GM19023 (cell line): ENCODE data around the gene MAOA.
"Not testable (repeated sequence)": the region's sequence is repeated elsewhere in the genome, so short reads cannot be mapped to it uniquely, and the experiment has no call there.

Experiments
- ATAC-seq: cut with Tn5 transposase; IDR thresholded peaks from one replicate; pipeline ENCODE4 v1.9.1; 2021; ENCODE audit warnings: mild to moderate bottlenecking, moderate library complexity; ENCODE audit not compliant: unreplicated experiment

The MAOA gene

DNA sequence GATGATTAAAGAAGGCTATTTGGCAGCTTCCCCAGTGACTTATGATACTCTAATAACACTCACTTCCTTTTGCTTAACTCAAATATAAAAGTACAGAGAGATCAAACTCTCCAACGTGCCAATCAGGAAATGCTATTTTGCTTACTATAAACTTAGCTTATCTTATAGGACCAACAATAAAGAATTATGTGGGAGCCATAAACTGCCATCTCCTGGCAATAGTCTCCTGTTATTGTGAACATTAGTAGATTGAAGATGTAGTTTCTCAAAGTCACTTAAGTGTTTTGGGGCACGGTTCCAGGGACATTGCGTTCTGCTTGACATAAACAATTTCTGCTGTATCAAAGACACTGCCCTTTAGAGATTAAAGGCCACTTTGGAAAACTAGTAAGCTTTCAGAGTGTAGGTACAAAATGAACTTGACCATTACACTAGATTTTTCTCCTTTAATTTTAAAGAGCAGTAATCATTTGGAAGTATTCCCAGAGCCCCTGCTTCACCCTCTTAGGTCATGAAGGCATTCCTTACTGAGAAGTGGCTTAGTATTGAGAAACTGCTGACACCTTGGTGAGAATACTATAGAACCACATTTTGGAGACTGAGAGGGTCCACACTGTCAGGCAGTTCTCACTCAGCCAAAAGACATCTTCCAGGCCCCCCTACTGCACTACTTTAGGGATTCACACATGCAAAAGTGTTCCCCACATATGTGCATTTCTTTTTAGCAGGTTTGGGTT, 51.9 kb downstream of the MAOA start:
- no peak for ATAC-seq

DNA sequence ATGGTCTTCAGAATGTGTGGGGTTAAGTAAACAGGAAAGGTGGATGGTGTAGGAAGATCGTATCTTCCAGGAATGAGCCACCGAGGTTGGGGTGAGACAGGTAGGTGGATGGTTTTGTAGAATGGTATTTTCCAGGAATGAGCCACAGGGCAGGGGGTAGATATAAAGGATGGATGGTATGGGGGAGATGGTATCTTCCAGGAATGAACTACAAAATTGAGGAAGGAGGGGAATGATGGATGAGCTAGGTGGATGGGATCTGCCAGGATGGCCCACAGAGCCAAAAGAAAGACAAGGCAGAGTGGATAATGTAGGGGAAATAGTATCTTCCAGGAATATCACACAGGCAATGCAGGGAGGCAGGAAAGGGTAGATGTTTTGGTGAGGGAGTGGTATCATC, 60.0 kb downstream of the MAOA start:
- ATAC-seq: no peak

DNA sequence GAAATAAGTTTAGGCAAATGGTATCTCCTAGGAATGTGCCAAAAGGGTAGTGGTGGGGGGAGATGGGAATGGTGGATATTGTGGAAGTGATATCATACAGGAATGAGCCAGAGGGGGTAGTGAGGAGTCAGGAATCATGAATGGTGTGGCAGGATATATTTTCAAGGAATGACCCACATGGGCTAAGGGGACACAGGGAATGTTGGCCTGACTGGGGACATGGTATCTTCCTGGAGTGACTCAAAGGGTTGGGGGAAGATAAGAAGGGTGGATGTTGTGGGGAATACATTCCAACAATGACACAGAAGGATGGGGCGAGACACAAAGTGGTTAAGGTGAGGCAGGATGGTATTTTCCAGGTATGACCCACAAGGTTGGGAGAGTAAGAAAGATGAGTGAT, 60.6 kb downstream of the MAOA start:
- ATAC-seq: no peak

DNA sequence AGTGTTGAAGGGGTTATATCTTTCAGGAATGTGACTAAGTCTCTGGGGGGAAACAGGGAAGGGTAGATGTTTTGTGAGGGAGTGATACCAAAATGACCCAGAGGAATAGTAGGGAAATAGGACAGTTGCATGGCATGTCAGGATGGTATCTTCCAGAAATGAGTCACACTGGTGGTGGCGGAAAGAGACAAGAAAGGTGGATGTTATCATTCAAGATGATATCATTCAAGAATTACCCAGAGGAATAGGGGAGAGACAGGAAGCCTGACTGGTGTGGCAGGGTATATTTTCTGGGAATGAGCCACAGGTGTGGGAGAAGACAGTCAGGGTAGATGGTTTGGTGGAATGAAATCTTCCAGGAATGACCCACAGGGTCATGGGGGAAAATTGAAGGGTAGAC, 61.1 kb downstream of the MAOA start:
- ATAC-seq: no peak

DNA sequence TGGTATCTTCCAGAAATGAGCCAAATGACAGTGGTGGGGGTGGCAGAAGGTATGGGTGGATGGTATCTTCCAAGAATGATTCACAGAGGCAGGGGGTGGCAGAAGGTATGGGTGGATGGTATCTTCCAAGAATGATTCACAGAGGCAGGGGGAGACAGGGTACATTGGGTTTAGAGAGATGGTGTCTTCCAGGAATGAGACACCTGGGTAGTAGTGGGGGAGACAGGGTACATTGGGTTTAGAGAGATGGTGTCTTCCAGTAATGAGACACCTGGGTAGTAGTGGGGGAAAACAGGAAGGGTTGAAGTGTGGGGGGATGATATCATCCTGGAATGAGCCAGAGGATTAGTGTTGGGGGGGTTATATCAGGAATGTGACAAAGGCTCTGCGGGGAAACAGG, 62.0 kb downstream of the MAOA start:
- ATAC-seq: no peak

DNA sequence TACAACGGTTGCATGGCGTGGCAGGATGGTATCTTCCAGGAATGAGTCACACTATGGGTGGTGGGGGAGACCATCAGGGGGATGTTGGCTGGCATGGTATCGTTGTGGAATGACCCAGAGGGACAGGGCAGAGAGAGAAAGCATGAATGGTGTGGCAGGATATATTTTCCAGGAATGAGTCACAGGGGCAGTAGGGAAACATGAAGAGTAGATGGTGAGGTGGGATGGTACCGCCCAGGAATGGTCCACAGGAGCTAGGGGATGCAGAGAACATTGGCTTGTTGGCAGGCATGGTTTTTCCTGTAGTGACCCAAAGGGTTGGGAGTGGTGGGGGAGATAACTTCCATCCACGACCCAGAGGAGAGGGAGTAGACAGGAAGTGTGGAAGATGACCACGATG, 62.4 kb downstream of the MAOA start:
- no peak for ATAC-seq

DNA sequence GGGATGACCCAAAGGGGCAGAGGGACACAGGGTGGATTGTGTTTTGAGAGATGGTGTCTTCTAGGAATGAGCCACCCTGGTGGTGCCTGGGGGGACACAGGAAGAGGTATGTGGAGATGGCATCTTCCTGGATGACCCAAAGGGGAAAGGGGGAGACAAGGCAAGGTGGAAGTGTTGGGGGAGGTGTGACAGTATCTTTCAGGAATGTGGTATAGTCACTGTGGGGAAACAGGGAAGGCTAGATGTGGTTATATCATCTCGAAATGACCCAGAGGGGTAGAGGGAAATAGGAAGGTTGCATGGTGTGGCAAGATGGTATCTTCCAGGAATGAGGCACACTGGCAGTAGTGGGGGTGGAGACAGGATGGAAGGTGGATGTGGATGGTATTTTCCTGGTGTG, 62.9 kb downstream of the MAOA start:
- no peak for ATAC-seq

DNA sequence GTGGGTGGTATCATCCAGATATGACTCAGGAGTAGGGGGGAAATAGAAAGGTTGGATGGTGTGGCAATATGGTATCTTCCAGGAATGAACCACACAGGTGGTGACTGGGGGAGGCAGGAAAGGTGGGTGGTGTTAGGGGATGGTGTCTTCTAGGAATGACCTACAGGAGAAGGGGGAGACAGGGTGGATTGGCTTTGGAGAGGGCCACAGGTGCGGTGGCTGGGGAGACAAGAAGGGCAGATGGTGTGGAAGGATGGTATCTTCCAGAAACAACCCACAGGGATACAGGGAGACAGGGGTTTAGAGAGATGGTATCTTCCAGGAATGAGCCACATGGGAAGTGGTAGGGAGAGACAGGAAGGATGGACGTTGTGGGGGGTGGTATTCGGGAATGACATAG, 64.0 kb downstream of the MAOA start:
- no peak for ATAC-seq

DNA sequence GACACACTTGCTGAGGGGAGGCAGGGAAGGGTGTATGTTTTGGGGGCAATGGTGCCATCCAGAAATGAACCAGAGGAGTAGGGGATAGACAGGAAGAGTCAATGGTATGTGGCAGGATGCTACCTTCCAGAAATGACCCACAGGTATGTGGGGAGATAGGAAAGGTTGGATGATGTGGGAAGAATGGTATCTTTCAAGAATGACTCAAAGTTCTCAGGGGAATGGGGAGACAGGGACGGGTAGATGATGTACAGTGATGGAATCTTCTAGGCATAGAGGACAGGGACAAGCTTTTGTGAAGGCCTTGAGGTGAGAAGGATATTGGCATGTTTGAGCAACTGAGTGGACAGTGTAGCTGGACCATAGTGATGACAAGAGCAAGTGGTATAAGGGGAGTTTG, 64.9 kb downstream of the MAOA start:
- ATAC-seq: no peak

DNA sequence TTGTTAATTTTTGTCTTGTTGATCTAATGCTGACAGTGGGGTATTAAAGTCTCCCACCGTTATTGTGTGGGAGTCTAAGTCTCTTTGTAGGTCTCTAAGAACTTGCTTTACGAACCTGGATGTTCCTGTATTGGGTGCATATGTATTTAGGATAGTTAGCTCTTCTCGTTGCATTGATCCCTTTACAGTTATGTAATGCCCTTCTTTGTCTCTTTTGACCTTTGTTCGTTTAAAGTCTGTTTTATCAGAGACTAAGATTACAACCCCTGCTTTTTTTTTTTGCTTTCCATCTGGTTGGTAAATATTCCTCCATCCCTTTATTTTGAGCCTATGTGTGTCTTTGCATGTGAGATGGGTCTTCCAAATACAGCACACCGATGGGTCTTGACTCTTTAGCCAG, 69.1 kb downstream of the MAOA start:
- not testable (repeated sequence) for ATAC-seq

DNA sequence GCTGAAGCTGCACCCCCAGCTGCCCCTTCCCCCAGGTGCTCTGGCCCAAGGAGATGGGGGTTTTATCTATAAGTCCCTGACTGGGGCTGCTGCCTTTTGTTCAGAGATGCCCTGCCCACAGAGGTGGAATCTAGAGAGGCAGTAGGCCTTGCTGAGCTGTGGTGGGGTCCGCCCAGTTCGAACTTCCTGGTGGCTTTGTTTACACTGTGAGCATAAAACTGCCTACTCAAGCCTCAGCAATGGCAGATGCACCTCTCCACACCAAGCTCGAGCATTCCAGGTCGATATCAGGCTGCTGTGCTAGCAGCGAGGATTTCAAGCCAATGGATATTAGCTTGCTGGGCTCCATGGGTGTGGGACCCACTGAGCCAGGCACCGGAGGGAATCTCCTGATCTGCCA, 71.2 kb downstream of the MAOA start:
- ATAC-seq: not testable (repeated sequence)

DNA sequence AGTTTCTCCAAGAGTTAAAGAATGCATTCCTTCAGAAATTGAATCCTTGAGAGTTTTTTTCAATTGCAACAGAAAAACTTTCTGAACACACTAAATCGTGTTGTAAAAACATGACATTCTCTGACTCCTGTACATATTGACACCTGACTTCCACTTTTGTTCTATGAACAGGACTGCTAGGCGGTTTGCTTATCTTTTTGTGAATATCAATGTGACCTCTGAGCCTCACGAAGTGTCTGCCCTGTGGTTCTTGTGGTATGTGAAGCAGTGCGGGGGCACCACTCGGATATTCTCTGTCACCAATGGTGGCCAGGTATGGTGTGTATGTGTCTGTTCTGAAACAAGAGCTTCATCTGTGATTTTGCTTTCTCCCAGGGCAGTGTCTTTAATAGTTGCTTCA, 71.9 kb downstream of the MAOA start:
- ATAC-seq: no peak

DNA sequence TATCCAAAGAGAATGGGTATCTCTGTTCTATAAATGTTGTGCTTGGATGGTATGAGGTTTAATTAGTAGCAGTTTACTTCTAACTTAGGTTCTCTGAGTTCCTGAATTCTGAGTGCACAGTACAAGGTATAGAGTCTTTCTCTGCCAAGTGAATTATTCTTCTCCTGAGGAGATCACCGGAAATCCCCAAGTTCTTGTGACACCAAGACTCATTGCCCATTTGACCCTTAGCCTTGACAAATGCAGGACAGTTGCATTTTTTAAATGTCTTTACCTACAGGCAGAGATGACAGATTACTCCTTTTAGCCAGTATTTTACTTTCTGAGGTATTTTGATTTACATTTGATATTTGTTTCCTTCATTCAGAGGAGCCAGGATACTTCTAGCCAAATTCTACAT, 72.9 kb downstream of the MAOA start:
- ATAC-seq: no peak

DNA sequence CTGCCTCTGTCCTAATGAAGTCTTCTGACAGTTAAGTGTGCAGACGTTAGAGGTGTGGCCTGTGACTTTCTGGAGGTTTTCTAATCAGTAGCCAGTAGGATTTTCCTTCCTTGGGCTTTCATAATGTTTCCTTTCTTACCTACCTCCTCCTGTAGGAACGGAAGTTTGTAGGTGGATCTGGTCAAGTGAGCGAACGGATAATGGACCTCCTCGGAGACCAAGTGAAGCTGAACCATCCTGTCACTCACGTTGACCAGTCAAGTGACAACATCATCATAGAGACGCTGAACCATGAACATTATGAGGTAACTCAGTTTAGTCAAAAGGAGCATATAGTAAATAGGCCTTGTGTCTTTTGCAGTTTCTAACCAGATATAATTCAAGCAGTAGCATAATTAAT, 75.0 kb downstream of the MAOA start:
- ATAC-seq: no peak

DNA sequence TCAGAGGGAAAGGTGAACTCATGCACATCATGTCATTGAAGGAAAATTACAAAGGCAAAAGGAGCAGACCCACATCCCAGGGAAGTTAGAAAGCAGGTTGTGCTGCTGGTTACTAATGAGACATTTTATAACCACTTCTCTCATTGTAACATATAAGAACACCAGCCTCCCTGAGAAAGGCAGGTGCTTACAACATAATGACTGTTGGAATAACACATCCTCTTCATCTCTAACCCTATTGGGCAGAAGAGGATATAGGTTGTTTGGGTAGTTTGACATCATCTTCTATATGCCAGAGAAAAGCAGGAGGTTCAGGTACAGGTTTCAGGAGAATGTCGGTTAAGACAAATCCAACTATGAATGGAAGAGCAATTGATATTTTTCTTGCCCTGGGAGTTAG, 77.6 kb downstream of the MAOA start:
- no peak for ATAC-seq

DNA sequence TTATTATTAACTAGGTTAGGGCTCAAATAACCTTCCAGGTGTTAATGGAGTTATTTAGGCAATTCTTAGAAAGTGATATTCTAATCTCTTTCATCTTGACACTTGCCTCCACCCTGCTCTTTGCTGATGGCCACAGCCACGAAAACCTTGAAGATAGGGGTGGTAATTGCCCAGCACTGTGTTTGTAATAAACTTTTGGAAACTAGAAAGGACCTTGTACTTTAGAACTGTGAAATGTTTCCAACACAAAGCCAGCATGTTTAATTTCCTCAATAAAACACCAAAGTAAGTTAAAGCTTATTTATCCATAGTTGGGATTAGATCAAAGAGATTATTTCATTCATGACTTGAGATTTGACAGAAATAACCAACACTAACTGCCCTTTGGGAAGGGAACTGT, 78.3 kb downstream of the MAOA start:
- no peak for ATAC-seq

DNA sequence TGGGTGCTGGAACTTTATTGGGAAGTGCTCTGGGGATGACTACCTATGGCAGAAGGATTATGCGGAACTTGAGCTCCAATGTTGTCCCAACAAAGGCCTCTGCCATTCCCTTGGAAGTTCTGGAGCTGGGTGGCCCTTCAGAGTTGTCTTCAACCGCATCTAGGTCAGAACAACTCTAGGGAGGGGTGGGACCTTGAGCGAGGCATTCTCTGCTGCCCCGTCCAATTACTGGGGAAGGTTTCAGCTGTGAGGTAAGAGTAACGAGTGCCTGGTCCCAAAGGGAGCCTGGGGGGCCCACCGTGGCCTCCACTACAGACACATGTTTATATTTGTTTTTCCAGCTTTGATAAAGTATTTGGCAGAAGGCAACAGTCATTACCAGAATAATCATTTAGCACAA, 79.4 kb downstream of the MAOA start:
- no peak for ATAC-seq

DNA sequence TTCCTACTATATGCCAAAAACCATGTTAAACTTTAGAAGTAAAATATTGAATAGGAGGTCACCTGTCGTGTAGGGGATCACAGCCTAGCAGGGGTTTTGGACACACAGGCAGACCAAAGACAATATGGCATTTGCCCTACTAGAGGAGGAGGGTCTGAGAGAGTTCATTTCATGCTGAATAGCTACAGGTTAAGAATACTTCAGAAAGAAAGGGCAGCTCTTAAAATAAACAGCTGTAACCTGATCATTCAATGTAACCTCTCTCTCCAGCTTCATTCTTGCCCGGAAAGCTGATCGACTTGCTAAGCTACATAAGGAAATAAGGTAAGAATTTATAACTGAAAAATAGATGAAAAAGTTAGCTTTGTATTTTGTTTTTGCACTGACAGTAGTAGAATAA, 79.9 kb downstream of the MAOA start:
- no peak for ATAC-seq

DNA sequence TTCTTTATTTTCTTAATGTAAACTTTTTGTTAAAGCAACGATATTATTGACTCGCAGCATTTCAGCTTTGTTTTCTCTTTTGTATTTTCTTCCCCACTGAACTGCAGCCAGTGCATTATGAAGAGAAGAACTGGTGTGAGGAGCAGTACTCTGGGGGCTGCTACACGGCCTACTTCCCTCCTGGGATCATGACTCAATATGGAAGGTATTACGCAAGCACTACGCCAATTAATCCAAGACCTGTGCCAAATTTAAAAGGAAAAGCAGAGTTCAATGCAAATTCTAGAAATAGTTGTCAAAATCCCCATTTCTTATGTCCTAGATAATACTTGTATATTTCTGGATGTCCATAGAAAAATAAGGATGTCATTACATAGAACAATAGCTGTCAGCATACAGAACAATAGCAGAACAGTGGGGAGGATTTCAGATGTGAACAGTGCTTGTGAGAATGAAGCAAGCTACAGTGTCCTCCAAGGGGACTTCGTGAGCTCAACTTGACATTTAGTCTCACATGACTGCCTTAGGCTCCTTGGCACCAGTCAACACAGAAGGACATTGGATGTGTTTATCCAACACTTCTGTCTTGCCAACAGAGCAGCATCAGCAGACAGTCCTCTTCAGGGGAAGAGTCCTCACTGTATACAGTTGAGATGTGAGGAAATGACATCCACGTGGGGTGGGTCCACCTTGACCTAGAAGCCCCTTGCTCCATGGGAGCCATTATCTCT, 85.9 kb downstream of the MAOA start:
- ATAC-seq: no peak

DNA sequence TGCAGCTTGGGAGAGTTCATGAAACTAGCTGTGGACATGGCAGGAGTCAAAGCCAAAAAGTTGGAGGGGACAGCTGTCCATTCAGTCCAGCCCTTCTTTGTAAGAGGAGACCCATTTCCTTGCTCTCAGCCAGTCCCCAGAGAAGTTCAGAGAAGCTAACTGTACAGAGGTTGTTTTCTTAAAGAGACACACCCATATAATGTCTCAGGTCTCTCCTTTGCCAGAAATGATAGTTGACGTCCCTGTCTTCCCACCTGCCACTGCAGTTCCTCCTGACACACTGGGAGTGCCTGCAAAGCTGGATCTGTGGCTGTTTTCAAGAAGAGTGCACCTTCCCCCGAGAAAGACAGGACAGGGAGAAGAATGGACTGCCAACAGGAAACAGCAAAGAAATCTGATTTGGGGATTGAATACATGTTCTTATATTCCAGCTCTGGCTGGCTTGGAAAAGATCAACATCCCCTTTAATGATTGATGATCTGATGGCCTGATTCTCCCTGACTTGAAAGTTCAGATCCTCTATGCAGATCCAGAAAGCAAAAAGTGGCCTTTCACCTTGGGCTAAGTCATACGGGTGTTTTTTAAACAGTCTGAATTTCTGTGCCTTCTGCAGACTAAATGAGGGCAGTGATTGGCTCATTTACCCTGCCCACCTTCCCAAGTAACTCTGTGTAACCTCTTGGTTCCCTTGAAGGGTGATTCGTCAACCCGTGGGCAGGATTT, 87.2 kb downstream of the MAOA start:
- no peak for ATAC-seq

DNA sequence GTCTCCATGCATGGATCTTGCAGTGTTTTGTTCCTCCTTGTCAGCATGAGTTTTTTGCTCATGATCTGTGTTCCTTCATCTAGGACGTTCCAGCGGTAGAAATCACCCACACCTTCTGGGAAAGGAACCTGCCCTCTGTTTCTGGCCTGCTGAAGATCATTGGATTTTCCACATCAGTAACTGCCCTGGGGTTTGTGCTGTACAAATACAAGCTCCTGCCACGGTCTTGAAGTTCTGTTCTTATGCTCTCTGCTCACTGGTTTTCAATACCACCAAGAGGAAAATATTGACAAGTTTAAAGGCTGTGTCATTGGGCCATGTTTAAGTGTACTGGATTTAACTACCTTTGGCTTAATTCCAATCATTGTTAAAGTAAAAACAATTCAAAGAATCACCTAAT, 88.2 kb downstream of the MAOA start:
- ATAC-seq: no peak
